GM18526 (cell line): ENCODE results near the gene INPPL1.

Experiments
- POLR2A ChIP-seq: IDR thresholded peaks from 3 replicates; pipeline ENCODE4 v1.6.1; 2011; ENCODE audit not compliant: insufficient read length; ENCODE audit errors: extremely low read depth

Gene INPPL1

GRCh38 chr11:72209101-72209500 is 15.5 kb upstream of the INPPL1 start:
- no peak for TF ChIP-seq POLR2A

- no peak for TF ChIP-seq POLR2A
These were observed 7.9 kb upstream of the INPPL1 start, which contains the start of gene FOLR2 for GRCh38 chr11:72216638-72217037. Gene FOLR2 (plus strand): TSS chr11:72216794. CDS start chr11:72218585, 1,791 bp downstream.

GRCh38 chr11:72217841-72218240 is 6.7 kb upstream of the INPPL1 start:
- TF ChIP-seq POLR2A = no peak

GRCh38 chr11:72218251-72218745 is 6.3 kb upstream of the INPPL1 start:
- no peak for TF ChIP-seq POLR2A

- no peak for TF ChIP-seq POLR2A
These were observed 3.7 kb upstream of the INPPL1 start for GRCh38 chr11:72220696-72221363.

- TF ChIP-seq POLR2A = no peak
These were observed 3.0 kb upstream of the INPPL1 start for GRCh38 chr11:72221386-72222075.

- TF ChIP-seq POLR2A = no peak
These were observed 2.3 kb upstream of the INPPL1 start for GRCh38 chr11:72222106-72222891.

- peak; percentile 60 for TF ChIP-seq POLR2A
These were observed 1.5 kb upstream of the INPPL1 start for GRCh38 chr11:72222907-72223614.

GRCh38 chr11:72223615-72224563 is 678 bp upstream of the INPPL1 start:
- TF ChIP-seq POLR2A = no peak

GRCh38 chr11:72225411-72225951 is 914 bp downstream of the INPPL1 start:
- no peak for TF ChIP-seq POLR2A

GRCh38 chr11:72226701-72227100 is 2.1 kb downstream of the INPPL1 start:
- TF ChIP-seq POLR2A = no peak

GRCh38 chr11:72227316-72228228 is 3.0 kb downstream of the INPPL1 start:
- no peak for TF ChIP-seq POLR2A
